Activated naive CD4-positive, alpha-beta T cell treated with anti-CD3 and anti-CD28 coated beads for 36 hours (primary cell): ENCODE results near the gene TTI1. TPM values are rescaled to one million over a fixed set of nuclear protein-coding genes. Genes with fewer than 3 reads are reported as not detected.
"Not testable (repeated sequence)": the region's sequence is repeated elsewhere in the genome, so short reads cannot be mapped to it uniquely, and the experiment has no call there.

Experiments
- CTCF ChIA-PET: fragments of 350-600 bp; sonication (Branson Sonifier 250); formaldehyde crosslinking; loops from one replicate; lab custom pipeline; 2021; ENCODE audit warnings: antibody characterized with exemption; lab: Charles Lee
- DNase-seq: peaks from one replicate; pipeline ENCODE4 v3.0.0-alpha.2; 2020
- H3K27ac Mint-ChIP-seq: one replicate; pipeline ENCODE4 v1.8.0; 2021; ENCODE audit warnings: mild to moderate bottlenecking, mixed read lengths
- H3K27me3 Mint-ChIP-seq: one replicate; pipeline ENCODE4 v1.8.0; 2021; ENCODE audit warnings: low read depth, mixed read lengths
- H3K36me3 Mint-ChIP-seq: one replicate; pipeline ENCODE4 v1.8.0; 2021; ENCODE audit warnings: low read depth, mixed read lengths
- H3K4me1 Mint-ChIP-seq: one replicate; pipeline ENCODE4 v1.8.0; 2021; ENCODE audit warnings: low read depth, mixed read lengths
- H3K4me3 Mint-ChIP-seq: one replicate; pipeline ENCODE4 v1.8.0; 2021; ENCODE audit warnings: mild to moderate bottlenecking, moderate library complexity, mixed read lengths
- H3K9me3 Mint-ChIP-seq: one replicate; pipeline ENCODE4 v1.8.0; 2021; ENCODE audit warnings: mixed read lengths
- intact Hi-C: fragments of 100-400 bp; cut with micrococcal nuclease; formaldehyde crosslinking; loops from one replicate; pipeline ENCODE4 v1.15.1; 2023
- total RNA-seq, 2 experiments: library from RNA; stranded (reverse); gene quantifications; one replicate each; pipeline ENCODE4 v1.2.3, GENCODE V29; 2021

The TTI1 gene
- total RNA-seq, 2 experiments from 2014 or later: 32.8 to 36.2 TPM

DNA sequence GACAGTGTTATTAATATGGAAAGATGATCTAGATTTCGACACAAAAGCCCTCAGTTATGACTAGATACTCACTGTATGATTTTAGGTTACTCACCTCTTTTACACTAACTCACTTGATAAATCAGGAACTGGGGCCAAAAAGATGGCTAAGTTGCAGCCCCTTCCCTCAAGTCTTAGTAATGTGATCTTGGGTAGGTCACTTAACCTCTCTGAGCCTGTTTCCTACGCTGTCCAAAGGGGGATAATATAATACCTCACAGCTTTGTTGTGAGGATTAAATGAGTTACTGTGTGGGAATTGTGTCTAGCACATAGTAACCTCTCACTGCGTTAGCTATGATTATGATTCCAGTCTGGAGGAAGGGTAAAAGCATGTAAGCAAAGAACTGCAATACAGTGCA, 1.3 kb downstream of the TTI1 start:
- H3K4me1 Mint-ChIP-seq: peaks cover 63% of the 10 kb centered on the region
- intact Hi-C loops: loop anchor here (2.0 to 10.0 kb wide), 2 partner anchors 853 to 937 kb away; partner anchors contain the start of genes MROH8, RBL1 and RPN2
- peak overlapping the region; percentile 98 for H3K4me3 Mint-ChIP-seq
- no peaks in the 10 kb centered on the region for H3K27me3 Mint-ChIP-seq
- H3K9me3 Mint-ChIP-seq: no peaks in the 10 kb centered on the region
- peaks cover 36% of the 10 kb centered on the region for H3K36me3 Mint-ChIP-seq
- CTCF ChIA-PET: interaction anchor here (0.7 kb wide), 1 partner anchor 112 kb away, joined by 3 read pairs; no protein-coding TSS in a partner anchor
- no peak for DNase-seq
- H3K27ac Mint-ChIP-seq: peak overlapping the region; percentile 25

DNA sequence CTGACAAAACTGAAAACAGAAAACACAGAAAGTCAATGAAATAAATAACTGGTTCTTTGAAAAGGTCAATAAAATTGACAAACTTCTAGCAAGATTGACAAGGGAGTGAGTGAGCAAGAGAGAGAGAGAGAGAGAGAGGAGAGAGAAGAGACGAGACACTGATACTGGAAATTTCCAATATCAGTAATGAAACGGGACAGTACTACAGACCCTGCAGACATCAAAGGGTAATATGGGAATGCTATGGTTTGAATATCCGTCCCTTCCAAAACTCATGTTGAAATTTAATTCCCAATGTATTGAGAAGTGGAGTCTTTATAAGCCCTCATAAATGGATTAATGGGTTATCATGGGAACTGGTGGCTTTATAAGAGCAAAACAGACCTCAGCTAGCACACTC, 3.8 kb downstream of the TTI1 start:
- peaks cover 50% of the 10 kb centered on the region for H3K4me1 Mint-ChIP-seq
- DNase-seq: no peak
- no peak overlapping the region for H3K27ac Mint-ChIP-seq
- intact Hi-C loops: no loop called here
- no peaks in the 10 kb centered on the region for H3K27me3 Mint-ChIP-seq
- H3K36me3 Mint-ChIP-seq: peaks cover 34% of the 10 kb centered on the region
- no peaks in the 10 kb centered on the region for H3K9me3 Mint-ChIP-seq
- no peak overlapping the region for H3K4me3 Mint-ChIP-seq
- CTCF ChIA-PET: no interaction called here

DNA sequence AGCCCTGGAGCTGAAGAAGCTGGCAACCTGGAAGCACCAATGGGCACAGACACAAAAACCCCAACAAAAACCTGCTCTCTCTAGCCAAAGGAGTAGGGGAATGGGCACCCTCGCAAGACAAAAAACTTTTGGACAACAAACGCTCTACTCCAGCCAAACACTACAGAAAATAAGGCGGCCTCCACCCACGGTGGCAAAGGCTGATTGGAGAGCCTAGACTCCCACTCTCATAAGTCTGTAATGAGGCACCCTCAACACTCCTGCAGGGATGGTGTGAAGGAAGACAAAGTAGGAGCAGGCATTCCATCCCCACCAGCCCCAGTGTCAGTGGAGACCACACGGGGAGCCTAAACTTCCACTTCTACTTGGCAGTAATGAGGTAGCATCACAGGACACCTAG, 8.8 kb downstream of the TTI1 start:
- Mint-ChIP-seq H3K9me3 (no peaks in the 10 kb centered on the region), H3K4me3 (no peak overlapping the region), H3K27ac (no peak overlapping the region), H3K27me3 (no peaks in the 10 kb centered on the region), H3K4me1 (peaks cover 42% of the 10 kb centered on the region), H3K36me3 (peaks cover 39% of the 10 kb centered on the region)
- DNase-seq: no peak
- CTCF ChIA-PET: interaction anchor here (0.6 kb wide), 1 partner anchor 19 kb away, joined by 3 read pairs; no protein-coding TSS in a partner anchor
- intact Hi-C loops: no loop called here

- H3K4me1 Mint-ChIP-seq: peaks cover 31% of the 10 kb centered on the region
- DNase-seq: no peak
- peaks cover 1% of the 10 kb centered on the region for H3K9me3 Mint-ChIP-seq
- intact Hi-C loops: no loop called here
- CTCF ChIA-PET: interaction anchor here (0.5 to 0.6 kb wide), 2 partner anchors 18 to 56 kb away, joined by 3 to 5 read pairs; no protein-coding TSS in a partner anchor
- H3K4me3 Mint-ChIP-seq: no peak overlapping the region
- peaks cover 42% of the 10 kb centered on the region for H3K36me3 Mint-ChIP-seq
- H3K27me3 Mint-ChIP-seq: no peaks in the 10 kb centered on the region
- no peak overlapping the region for H3K27ac Mint-ChIP-seq
These were observed 9.9 kb downstream of the TTI1 start for GRCh38 chr20:38023181-38024001.

DNA sequence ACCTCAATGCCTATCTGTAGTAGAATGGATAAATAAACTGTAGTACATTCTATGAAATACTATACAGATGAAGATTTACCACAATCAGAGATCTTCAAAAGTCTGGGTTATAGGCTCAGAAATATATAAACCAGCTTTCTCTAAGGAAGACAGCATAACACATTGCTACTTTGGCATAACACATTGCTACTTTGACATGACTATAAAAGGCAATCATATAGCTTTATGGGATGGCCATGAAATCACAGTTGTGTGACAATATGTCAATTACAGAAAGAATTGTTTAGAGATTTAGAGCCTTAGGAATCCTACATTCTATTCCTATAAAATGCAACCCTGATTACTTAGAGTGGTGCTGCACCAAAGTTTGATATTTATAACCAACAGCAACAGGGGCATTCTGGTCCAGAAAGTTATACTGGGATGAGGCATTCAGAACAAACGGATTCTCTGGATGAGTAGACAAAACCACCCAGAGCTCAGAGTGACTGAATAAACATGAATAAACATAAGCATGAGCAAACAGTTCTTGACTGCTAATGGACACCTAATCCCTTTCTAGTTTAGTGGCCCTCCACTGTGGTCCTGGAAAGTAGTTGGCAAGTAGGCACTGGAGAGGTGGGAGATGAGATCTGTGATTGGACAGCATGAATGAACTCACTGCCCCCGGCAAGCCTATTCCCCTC, 12.0 kb downstream of the TTI1 start:
- intact Hi-C loops: no loop called here
- peaks cover 50% of the 10 kb centered on the region for H3K36me3 Mint-ChIP-seq
- no peak overlapping the region for H3K27ac Mint-ChIP-seq
- H3K9me3 Mint-ChIP-seq: peaks cover 4% of the 10 kb centered on the region
- H3K4me1 Mint-ChIP-seq: peaks cover 23% of the 10 kb centered on the region
- no peaks in the 10 kb centered on the region for H3K27me3 Mint-ChIP-seq
- CTCF ChIA-PET: interaction anchor here (0.6 to 1.0 kb wide), 4 partner anchors 23 to 809 kb away, joined by 3 read pairs; no protein-coding TSS in a partner anchor
- no peak overlapping the region for H3K4me3 Mint-ChIP-seq
- no peak for DNase-seq

DNA sequence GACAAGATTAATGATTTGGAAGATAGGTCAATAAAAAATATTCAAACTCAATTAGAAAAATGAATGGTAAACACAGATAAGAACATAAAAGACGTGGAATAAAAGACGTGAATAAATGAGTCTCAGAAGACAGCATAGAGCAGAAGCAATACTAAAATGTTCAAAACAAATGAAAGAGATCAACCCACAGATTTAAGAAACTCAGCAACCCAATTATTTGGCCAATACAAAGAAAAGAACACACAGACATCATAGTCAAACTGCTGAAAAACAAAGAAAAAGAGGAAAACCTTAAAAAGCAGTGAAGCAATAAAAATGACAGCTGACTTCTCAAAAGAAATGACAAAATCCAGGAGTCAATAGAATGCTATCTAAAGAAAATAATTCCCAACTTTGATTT, 14.9 kb downstream of the TTI1 start:
- no peak for DNase-seq
- H3K27me3 Mint-ChIP-seq: no peaks in the 10 kb centered on the region
- H3K4me3 Mint-ChIP-seq: no peak overlapping the region
- CTCF ChIA-PET: no interaction called here
- H3K4me1 Mint-ChIP-seq: peaks cover 13% of the 10 kb centered on the region
- no peak overlapping the region for H3K27ac Mint-ChIP-seq
- peaks cover 4% of the 10 kb centered on the region for H3K9me3 Mint-ChIP-seq
- intact Hi-C loops: no loop called here
- peaks cover 57% of the 10 kb centered on the region for H3K36me3 Mint-ChIP-seq

DNA sequence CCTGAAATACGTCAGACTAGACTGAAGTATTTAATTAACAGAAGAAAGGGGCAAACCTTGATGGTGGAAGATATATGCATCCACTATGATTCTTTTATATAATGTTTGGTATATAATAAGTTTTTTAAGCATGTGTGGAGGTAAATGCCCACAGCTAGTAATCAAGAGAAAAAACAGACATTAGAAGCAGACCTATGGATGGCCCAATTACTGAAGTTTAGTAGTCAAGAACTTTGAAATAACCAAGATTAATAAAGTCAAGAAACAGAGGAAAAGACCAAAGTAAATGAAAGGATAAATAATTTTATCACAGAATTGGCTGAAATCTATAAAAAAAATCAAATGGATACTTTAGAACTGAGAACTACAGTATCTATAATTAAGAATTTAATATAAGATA, 15.3 kb downstream of the TTI1 start:
- intact Hi-C loops: no loop called here
- H3K36me3 Mint-ChIP-seq: peaks cover 61% of the 10 kb centered on the region
- CTCF ChIA-PET: interaction anchor here (0.9 kb wide), 1 partner anchor 24 kb away, joined by 3 read pairs; no protein-coding TSS in a partner anchor

DNA sequence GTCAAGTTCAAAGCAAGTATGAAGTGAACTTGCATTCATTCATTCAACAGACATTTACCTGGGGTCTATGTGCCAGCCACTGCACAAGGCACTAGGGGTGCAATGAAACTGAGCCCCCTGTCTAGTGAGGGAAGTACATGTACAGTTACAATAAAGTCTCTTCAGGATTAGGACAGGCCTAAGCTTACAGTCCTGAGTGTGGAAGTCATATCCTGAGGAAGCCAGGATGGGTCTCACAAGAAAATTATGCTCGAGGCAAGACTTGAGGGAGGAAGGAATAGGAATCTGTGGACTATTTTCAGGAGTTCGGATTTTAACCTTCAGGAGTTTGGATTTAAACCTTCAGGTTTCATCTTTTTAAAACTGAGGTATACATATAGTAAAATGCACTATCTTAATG, 19.4 kb downstream of the TTI1 start:
- no peaks in the 10 kb centered on the region for H3K27me3 Mint-ChIP-seq
- peaks cover under 1% of the 10 kb centered on the region for H3K4me1 Mint-ChIP-seq
- CTCF ChIA-PET: no interaction called here
- intact Hi-C loops: no loop called here
- peaks cover 4% of the 10 kb centered on the region for H3K9me3 Mint-ChIP-seq
- no peak for DNase-seq
- H3K36me3 Mint-ChIP-seq: peaks cover 58% of the 10 kb centered on the region
- no peak overlapping the region for H3K27ac Mint-ChIP-seq
- no peak overlapping the region for H3K4me3 Mint-ChIP-seq

More for the DNA sequence above, 15.3 kb downstream of the TTI1 start:
- peaks cover 4% of the 10 kb centered on the region for H3K9me3 Mint-ChIP-seq
- H3K27me3 Mint-ChIP-seq: no peaks in the 10 kb centered on the region
- H3K4me1 Mint-ChIP-seq: peaks cover 13% of the 10 kb centered on the region
- no peak overlapping the region for H3K4me3 Mint-ChIP-seq
- no peak for DNase-seq
- no peak overlapping the region for H3K27ac Mint-ChIP-seq

DNA sequence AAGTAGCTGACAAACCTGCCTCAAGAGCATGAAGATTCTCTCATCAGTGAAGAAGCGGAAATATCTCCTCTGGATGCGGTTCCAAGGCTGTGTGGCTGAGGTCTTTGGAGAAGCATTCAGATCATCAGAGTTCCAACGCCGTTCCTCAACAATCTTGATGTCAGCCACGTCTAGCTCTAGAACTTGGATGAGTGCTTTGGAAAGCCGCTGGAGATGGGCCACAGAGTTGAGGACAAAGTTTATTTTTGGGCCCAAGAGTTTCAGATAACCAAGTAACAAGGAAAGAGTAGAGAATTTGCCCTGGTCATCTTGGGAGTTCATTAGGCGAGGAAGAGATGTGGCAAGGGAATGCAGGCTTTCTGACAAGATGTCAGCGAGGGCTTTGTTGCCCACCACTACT, 20.9 kb downstream of the TTI1 start:
- H3K27me3 Mint-ChIP-seq: no peaks in the 10 kb centered on the region
- CTCF ChIA-PET: no interaction called here
- no peaks in the 10 kb centered on the region for H3K9me3 Mint-ChIP-seq
- no peak overlapping the region for H3K4me3 Mint-ChIP-seq
- intact Hi-C loops: no loop called here
- H3K27ac Mint-ChIP-seq: no peak overlapping the region
- DNase-seq: no peak
- peaks cover 58% of the 10 kb centered on the region for H3K36me3 Mint-ChIP-seq
- H3K4me1 Mint-ChIP-seq: peaks cover 8% of the 10 kb centered on the region

GRCh38 chr20:38011696-38012095, 21.6 kb downstream of the TTI1 start:
- intact Hi-C loops: no loop called here
- peaks cover 9% of the 10 kb centered on the region for H3K4me1 Mint-ChIP-seq
- H3K4me3 Mint-ChIP-seq: no peak overlapping the region
- peaks cover 51% of the 10 kb centered on the region for H3K36me3 Mint-ChIP-seq
- no peaks in the 10 kb centered on the region for H3K9me3 Mint-ChIP-seq
- no peak overlapping the region for H3K27ac Mint-ChIP-seq
- DNase-seq: no peak
- CTCF ChIA-PET: no interaction called here
- no peaks in the 10 kb centered on the region for H3K27me3 Mint-ChIP-seq

DNA sequence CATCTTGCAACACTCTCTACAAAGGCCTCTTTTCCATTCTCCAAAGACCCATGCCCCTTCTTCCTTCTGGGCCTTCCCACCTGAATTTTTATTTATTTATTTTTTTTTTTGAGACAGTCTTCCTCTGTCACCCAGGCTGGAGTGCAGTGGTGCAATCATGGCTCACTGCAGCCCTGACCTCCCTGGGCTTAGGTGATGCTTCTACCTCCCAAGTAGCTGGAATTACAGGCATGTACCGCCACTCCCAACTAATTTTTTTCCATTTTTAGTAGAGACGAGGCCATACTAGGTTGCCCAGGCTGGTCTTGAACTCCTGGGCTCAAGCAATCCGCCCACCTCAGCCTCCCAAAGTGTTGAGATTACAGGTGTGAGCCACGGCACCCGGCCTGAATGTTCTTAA, 23.8 kb downstream of the TTI1 start:
- Mint-ChIP-seq H3K36me3 (peaks cover 48% of the 10 kb centered on the region), H3K4me1 (peaks cover 24% of the 10 kb centered on the region)
- H3K27me3 Mint-ChIP-seq, DNase-seq, H3K4me3 Mint-ChIP-seq, H3K27ac Mint-ChIP-seq, H3K9me3 Mint-ChIP-seq: not testable (repeated sequence)
- CTCF ChIA-PET: interaction anchor here (0.6 kb wide), 1 partner anchor 283 kb away, joined by 3 read pairs; no protein-coding TSS in a partner anchor
- intact Hi-C loops: loop anchor here (10.0 kb wide), 1 partner anchor 45 kb away; no protein-coding TSS in a partner anchor

DNA sequence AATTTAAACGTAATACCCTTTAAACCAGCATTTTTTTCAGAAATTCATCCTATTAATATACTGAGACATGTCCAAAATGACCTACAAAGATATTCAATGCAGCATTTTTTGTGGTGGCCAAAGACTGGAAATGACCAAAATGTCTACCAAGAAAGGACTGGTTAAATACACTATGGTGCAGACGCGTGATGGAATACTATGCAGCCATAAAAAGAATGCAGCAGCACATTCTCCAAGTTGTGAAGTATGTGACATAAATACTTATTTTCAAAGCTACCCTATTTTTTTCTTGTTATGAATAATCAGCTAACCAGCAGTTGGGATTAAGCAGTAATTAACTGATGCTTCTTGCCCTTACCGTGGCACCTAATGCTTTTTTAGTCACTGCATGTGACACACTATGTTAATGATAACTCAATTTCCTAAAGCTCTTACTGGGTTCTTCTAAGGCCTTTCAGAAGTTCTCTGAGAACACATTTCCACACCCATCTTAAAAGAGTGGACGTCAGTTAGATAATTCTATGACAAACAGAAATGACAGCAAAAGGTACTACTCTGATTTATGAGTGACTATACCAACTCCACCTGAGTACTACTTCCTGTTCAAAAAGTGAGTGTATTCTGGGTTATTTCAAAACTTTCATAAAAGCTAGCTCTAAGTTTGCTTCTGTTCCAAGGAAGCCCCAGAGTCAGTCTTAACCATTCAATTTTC, 24.9 kb downstream of the TTI1 start:
- intact Hi-C loops: loop anchor here (10.0 kb wide), 1 partner anchor 46 kb away; no protein-coding TSS in a partner anchor
- Mint-ChIP-seq H3K4me3 (no peak overlapping the region), H3K4me1 (peaks cover 24% of the 10 kb centered on the region), H3K27ac (no peak overlapping the region), H3K36me3 (peaks cover 46% of the 10 kb centered on the region), H3K27me3 (no peaks in the 10 kb centered on the region), H3K9me3 (no peaks in the 10 kb centered on the region)
- CTCF ChIA-PET: interaction anchor here (0.6 to 1.4 kb wide), 2 partner anchors 213 to 282 kb away, joined by 3 to 4 read pairs; no protein-coding TSS in a partner anchor
- DNase-seq: no peak
